GM21825 (cell line): Measurements from ENCODE around the gene CORO1C.
"Not testable (repeated sequence)": the region's sequence is repeated elsewhere in the genome, so short reads cannot be mapped to it uniquely, and the experiment has no call there.

Experiments used
- ATAC-seq: cut with Tn5 transposase; IDR thresholded peaks from one replicate; pipeline ENCODE4 v1.9.1; 2021; ENCODE audit warnings: mild to moderate bottlenecking, moderate library complexity; ENCODE audit not compliant: unreplicated experiment

Gene CORO1C

GRCh38 chr12:108755481-108755880 is 24.2 kb upstream of the CORO1C start:
- no peak for ATAC-seq

- ATAC-seq = no peak
Measured at GRCh38 chr12:108753976-108754375, 22.7 kb upstream of the CORO1C start.

GRCh38 chr12:108752387-108752786 is 21.1 kb upstream of the CORO1C start:
- no peak for ATAC-seq

GRCh38 chr12:108751821-108752220 is 20.5 kb upstream of the CORO1C start:
- no peak for ATAC-seq

- ATAC-seq = not testable (repeated sequence)
Measured at GRCh38 chr12:108751003-108751402, 19.7 kb upstream of the CORO1C start.

- ATAC-seq = no peak
Measured at GRCh38 chr12:108750526-108750925, 19.2 kb upstream of the CORO1C start.

GRCh38 chr12:108747563-108747962 is 16.2 kb upstream of the CORO1C start:
- no peak for ATAC-seq

GRCh38 chr12:108745641-108746040 is 14.3 kb upstream of the CORO1C start:
- no peak for ATAC-seq

GRCh38 chr12:108744021-108744897 is 12.9 kb upstream of the CORO1C start:
- ATAC-seq = no peak

GRCh38 chr12:108738170-108738569 is 6.9 kb upstream of the CORO1C start:
- ATAC-seq = no peak

- no peak for ATAC-seq
Measured at GRCh38 chr12:108735855-108736254, 4.5 kb upstream of the CORO1C start.

GRCh38 chr12:108734200-108734906 is 3.0 kb upstream of the CORO1C start:
- no peak for ATAC-seq

GRCh38 chr12:108733230-108733531 is 1.9 kb upstream of the CORO1C start:
- not testable (repeated sequence) for ATAC-seq

GRCh38 chr12:108732489-108733229 is 1.3 kb upstream of the CORO1C start:
- no peak for ATAC-seq

GRCh38 chr12:108731866-108732461 is 646 bp upstream of the CORO1C start:
- peak; percentile 54 for ATAC-seq

- ATAC-seq = no peak
Measured at GRCh38 chr12:108730365-108731104, 783 bp downstream of the CORO1C start.

- no peak for ATAC-seq
Measured at GRCh38 chr12:108729612-108730364, 1.5 kb downstream of the CORO1C start.

- ATAC-seq = no peak
Measured at GRCh38 chr12:108728820-108729611, 2.3 kb downstream of the CORO1C start.
